Right lobe of liver (tissue), 6 donors: ENCODE results near the gene RBM47. TPM values are rescaled to one million over a fixed set of nuclear protein-coding genes. Genes with fewer than 3 reads are reported as not detected.

Experiments
- ATAC-seq, 4 donors: fragments of 200-7000 bp; cut with Tn5 transposase; one replicate each; pipeline ENCODE4 v1.9.1; 2020; ENCODE audit warnings: mild to moderate bottlenecking in 4 of 4, moderate library complexity in 4 of 4
- DNase-seq, 3 donors: peaks; one replicate each; pipeline ENCODE4 v3.0.0-alpha.2; 2020
- H3K27ac ChIP-seq, 3 donors: fragments of 200-600 bp; one replicate each; pipeline ENCODE4 v1.8.0; 2022
- H3K27me3 ChIP-seq, 2 donors: fragments of 200-600 bp; one replicate each; pipeline ENCODE4 v1.8.0; 2022
- H3K36me3 ChIP-seq, 4 donors: fragments of 200-600 bp; sonication (generic) in 1 of 4; one replicate each; pipeline versions ENCODE4 v1.5.1 to v1.8.0; 2017 to 2022; ENCODE audit warnings: control low read depth in 1 of 4
- H3K4me1 ChIP-seq, 4 donors: fragments of 200-600 bp; sonication (generic) in 1 of 4; one replicate each; pipeline versions ENCODE4 v1.5.1 to v1.8.0; 2017 to 2022; ENCODE audit warnings: control low read depth in 1 of 4
- H3K4me3 ChIP-seq, 3 donors: fragments of 200-600 bp; one replicate each; pipeline ENCODE4 v1.8.0; 2022
- H3K9me3 ChIP-seq, 4 donors: fragments of 200-600 bp; sonication (generic) in 1 of 4; one replicate each; pipeline versions ENCODE4 v1.5.1 to v1.8.0; 2017 to 2022; ENCODE audit warnings: control low read depth in 1 of 4
- CTCF ChIP-seq, 4 donors: fragments of 200-600 bp in 3 of 4; fragments of 450-650 bp in 1 of 4; IDR thresholded peaks; one replicate each; pipeline versions ENCODE4 v1.5.1 to v1.8.0; 2016 to 2022; ENCODE audit warnings: antibody characterized with exemption in 4 of 4, mild to moderate bottlenecking in 2 of 4
- POLR2A ChIP-seq: fragments of 450-650 bp; IDR thresholded peaks from one replicate; pipeline ENCODE4 v1.6.1; 2017; ENCODE audit warnings: antibody characterized with exemption, mild to moderate bottlenecking
- WGBS: methylation state at CpG from one replicate; pipeline ENCODE4 v1.1.6; 2018; ENCODE audit warnings: low coverage, low lambda C conversion rate; ENCODE audit not compliant: insufficient coverage; ENCODE audit errors: missing lambda C conversion rate; 5-methylcytosine and 5-hydroxymethylcytosine counted together
- intact Hi-C, 2 donors: fragments of 100-400 bp; cut with DNase I; formaldehyde crosslinking; loops; one replicate each; pipeline versions ENCODE4 v1.11.2 to v1.14.1; 2022
- total RNA-seq, 6 experiments: library from RNA; depleted of rRNA in 2 of 6; stranded (reverse); fragments of >200 nt in 2 of 6; fragmentation: NEBNext Ultra II Directional in 3 of 6; extraction: Animal tissue kit (Norgen Biotek cat#: 25700) in 3 of 6; gene quantifications; one replicate each; pipeline versions ENCODE4 v1.1.0 to v1.2.4, GENCODE V29; 2016 to 2023
- donor health status: DM: no; HTN: yes; CAD: no.
- donor health status: DM: no; HTN: no; CAD: no.
- donor health status: DM: no; HTN: no; CAD: no.
- donor health status: DM: no; HTN: yes; CAD: no.
- donor health status: DM: no; HTN: yes; CAD: no.

The RBM47 gene
- total RNA-seq, 6 experiments from 2014 or later: 29.5 to 85.0 (median 51.1) TPM

- H3K4me1 ChIP-seq: peaks cover 0 to under 1% (median 0%) of the 10 kb centered on the region in 4 donors
- H3K27ac ChIP-seq: peak overlapping the region in 2 of 3 donors; percentile 33 to 43
- no peak overlapping the region for H3K4me3 ChIP-seq
- H3K9me3 ChIP-seq: no peaks in the 10 kb centered on the region
- no peak for TF ChIP-seq CTCF (IDR thresholded peaks at IDR 0.05)
- TF ChIP-seq POLR2A: no peak
- intact Hi-C loops: no loop called here
- ATAC-seq (peak; percentile 37 to 55 (median 52)), DNase-seq (no peak)
- H3K36me3 ChIP-seq: peaks cover 0 to 3% (median 0%) of the 10 kb centered on the region in 4 donors
- 69% methylated on average over 3 of the region's 10 CpGs for WGBS
- no peaks in the 10 kb centered on the region for H3K27me3 ChIP-seq
Observed at GRCh38 chr4:40600850-40601249, 28.8 kb downstream of the RBM47 start.

- TF ChIP-seq POLR2A (no peak), CTCF (IDR thresholded peaks at IDR 0.05) (no peak)
- H3K27me3 ChIP-seq: no peaks in the 10 kb centered on the region
- WGBS: 94% methylated on average over 2 of the region's 2 CpGs
- intact Hi-C loops: no loop called here
- H3K4me1 ChIP-seq: peaks cover 0 to 9% (median 0%) of the 10 kb centered on the region in 4 donors
- H3K4me3 ChIP-seq: no peak overlapping the region
- no peaks in the 10 kb centered on the region for H3K9me3 ChIP-seq
- H3K36me3 ChIP-seq: peaks cover 0 to 3% (median 0%) of the 10 kb centered on the region in 4 donors
- no peak for ATAC-seq
- no peak overlapping the region for H3K27ac ChIP-seq
- DNase-seq: no peak
Observed at GRCh38 chr4:40599431-40599830, 30.2 kb downstream of the RBM47 start.

- H3K27ac ChIP-seq: no peak overlapping the region
- H3K27me3 ChIP-seq: no peaks in the 10 kb centered on the region
- ATAC-seq (no peak), DNase-seq (no peak)
- 84% methylated on average over 4 of the region's 4 CpGs for WGBS
- peaks cover 0 to 6% (median 2%) of the 10 kb centered on the region in 4 donors for H3K36me3 ChIP-seq
- H3K4me3 ChIP-seq: no peak overlapping the region
- H3K4me1 ChIP-seq: peaks cover 0 to 23% (median 5%) of the 10 kb centered on the region in 4 donors
- no peak for TF ChIP-seq POLR2A
- no peak for TF ChIP-seq CTCF (IDR thresholded peaks at IDR 0.05)
- H3K9me3 ChIP-seq: no peaks in the 10 kb centered on the region
- intact Hi-C loops: no loop called here
Observed at GRCh38 chr4:40596522-40596921, 33.1 kb downstream of the RBM47 start.

GRCh38 chr4:40595981-40596380 lies 33.7 kb downstream of the RBM47 start:
- 91% methylated on average over 5 of the region's 5 CpGs for WGBS
- TF ChIP-seq CTCF (IDR thresholded peaks at IDR 0.05): no peak
- no peak for TF ChIP-seq POLR2A
- intact Hi-C loops: no loop called here

More at GRCh38 chr4:40595981-40596380, 33.7 kb downstream of the RBM47 start:
- ATAC-seq (no peak), DNase-seq (no peak)
- no peaks in the 10 kb centered on the region for H3K9me3 ChIP-seq
- no peaks in the 10 kb centered on the region for H3K27me3 ChIP-seq
- peaks cover 0 to 6% (median 2%) of the 10 kb centered on the region in 4 donors for H3K36me3 ChIP-seq
- no peak overlapping the region for H3K4me3 ChIP-seq
- peaks cover 0 to 28% (median 7%) of the 10 kb centered on the region in 4 donors for H3K4me1 ChIP-seq
- no peak overlapping the region for H3K27ac ChIP-seq
